NCI-H187 treated with DMSO at 0.1 percent for 48 hours (cell line): ENCODE measurements around the gene DSC1.
"Not testable (repeated sequence)": the region's sequence is repeated elsewhere in the genome, so short reads cannot be mapped to it uniquely, and the experiment has no call there.

Experiments used
- DNase-seq: peaks from one replicate; lab custom pipeline; 2025; lab: John Stamatoyannopoulos, UW

The DSC1 gene

DNA sequence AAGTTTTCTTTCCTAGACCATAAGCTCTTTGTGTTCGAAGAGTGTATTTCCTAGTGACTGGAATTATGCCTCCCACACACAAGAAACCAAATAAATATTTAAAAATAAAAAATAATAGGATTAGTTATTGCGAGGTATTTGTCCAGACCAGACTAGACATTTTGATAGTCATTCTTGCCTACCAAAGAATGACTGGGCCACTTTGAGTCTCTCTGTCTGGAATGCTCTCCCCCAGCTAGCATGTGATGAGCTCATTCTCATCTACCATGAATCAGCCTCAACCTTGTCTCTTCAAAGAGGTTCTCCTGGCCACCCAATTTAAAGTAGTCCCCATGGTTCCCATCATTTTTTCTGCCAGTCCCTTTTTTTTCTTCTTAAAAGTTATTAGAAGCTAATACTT, 13.9 kb upstream of the DSC1 start:
- no peak for DNase-seq

DNA sequence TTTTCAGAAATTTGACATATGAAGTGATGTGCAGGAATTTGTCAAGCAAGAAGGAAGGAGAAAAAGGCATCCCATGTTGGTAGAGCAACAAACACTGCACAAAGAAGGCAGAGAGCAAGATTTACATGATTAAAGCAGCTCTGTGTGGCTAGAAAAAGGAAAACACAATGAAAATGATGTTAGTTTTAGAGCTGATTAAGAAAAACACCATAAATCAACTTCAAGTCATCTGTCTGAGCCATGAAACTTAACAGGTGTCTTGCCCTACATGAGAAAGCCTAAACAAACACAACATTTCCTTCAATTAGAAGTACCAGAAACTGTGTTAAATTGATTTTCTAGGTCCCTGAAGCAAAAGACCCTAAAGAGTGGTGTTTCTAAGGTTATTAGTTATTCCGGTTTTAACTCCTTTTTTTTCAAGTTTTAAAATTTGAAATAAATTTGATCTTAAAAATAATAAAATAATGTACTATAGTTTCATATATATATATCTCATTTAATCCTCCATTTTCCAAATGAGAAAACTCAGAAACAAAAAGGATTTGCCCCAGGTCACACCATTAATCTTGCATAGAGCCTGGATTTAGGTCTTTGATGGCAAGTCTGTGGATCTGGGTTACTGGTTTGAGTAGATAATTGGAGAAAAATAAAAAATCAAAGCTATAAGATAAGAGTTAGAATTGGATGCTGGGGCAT, 8.6 kb upstream of the DSC1 start:
- DNase-seq: no peak

DNA sequence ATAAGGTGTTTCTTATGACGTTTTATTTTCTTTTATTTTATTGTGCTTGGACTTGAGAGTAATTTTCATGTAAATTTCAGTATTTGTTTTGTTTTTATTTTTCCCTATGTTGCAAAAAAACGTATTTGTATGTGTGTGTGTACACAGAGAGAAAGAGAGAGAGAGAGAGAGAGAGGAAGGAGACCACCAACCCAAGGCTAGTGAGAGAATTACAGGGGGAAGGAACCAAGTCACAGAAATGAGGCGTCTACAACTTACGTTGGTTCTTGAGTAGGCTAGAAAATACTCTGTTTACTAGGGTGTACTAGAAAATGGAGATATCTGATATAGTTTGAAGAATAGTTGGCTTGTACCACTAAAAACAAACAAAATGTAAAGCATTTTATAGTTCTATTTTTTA, 7.7 kb upstream of the DSC1 start:
- no peak for DNase-seq

DNA sequence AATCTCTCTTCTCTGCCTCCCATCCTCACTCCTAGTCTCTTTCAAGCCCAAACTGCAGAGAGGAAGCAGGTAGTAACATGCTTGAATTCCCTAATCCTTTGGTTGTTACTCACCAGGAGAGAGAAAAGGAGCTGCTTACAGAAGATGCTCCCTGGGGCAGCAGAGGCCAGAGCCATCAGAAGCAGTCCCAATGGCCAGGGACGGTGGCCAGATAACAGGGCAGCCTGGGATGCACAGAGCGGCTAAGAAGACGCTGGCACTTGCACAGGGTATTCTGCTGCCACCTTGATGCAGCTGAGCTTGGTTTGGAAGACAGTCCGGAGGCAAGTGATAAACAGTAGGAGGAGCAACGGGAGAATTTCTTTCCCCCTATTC, 250 bp downstream of the DSC1 start:
- DNase-seq: no peak

DNA sequence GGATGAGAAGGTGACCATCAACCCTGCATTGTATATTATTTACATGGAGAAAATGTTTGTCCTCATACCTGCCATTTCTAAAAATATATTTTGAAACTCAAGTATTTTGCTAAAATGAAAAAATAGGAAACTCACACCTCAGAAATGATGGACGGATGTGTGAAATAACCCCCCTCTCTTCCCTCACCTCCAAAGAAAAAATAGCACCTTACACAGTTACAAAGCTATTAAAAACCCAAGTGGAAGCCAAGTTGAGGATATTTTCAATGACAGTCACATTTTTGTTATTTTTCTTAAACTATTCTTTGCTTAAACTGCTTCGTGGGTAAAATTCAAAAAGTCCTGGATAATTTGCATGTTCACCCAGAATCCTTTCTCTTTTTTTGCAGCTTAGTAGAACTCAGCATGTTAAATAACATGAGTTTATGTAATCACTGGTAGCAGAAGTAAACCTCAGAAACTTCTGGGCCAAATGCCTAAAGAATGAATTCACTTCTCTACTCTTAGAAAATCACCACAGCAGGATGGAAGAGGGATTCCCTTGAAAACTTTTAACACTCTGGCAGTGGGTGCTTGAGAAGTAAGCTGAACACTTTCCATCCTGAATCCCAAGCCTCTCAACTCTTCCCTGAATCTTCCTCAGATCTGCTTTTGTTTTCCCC, 768 bp downstream of the DSC1 start:
- no peak for DNase-seq

DNA sequence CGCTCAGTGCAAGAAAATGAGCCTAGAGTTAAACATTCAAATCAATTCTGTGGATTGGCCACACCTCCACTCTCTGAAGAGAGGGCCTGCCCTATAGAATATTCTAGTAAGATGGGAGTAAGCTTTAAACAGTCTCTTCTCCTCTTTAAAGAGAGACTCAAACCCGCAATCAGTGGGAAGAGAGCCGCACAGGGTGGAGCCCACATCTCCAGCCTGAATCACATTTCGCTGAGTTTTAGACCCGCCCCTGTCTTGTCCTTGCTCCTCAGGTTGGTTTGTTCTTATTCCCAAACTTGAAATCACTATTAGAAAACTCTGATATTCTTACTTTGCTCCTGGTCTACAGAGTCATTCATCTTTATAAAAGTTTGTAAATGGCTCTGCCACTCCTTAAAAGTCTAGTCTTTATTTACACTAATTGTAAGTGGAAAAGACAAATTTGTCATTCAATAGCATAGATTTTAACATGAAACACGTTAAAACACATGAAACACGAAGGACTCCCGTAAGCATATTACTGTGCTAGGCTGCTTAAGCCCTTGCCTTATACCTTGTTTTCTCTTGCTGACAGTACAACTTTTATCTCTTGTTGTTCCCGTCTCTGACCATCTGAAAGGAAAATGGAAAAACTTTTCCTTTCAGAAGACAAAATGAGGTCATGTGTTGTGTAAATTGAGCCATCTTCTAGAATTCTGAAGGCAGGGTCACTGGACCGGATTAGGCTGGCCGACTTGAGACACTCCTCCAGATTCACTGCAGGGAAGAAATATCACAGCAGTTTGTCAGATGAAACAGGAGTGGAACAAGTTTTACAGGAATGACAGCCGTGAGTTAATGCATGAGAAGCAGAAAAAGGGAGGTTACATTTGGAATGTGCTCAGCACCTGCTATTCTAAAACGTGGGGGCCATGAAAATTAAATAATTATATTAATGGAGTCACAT, 5.6 kb downstream of the DSC1 start:
- no peak for DNase-seq

DNA sequence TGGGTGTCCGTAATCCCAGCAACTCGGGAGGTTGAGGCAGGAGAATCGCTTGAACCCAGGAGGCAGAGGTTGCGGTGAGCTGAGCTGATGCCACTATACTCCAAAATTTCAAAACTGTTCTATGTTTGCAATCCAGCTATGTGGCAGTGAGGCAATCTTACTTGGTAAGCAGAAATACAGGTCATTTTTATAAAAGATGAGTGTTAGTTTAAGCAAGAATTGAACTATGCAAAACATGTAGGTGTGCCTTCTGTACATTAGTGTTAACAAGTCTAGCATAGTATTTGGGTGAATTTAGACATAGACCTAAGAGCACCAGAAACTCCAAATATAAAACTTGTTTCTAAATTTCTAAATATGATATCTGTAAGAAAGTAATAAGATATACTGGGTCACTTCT, 7.2 kb downstream of the DSC1 start:
- no peak for DNase-seq

DNA sequence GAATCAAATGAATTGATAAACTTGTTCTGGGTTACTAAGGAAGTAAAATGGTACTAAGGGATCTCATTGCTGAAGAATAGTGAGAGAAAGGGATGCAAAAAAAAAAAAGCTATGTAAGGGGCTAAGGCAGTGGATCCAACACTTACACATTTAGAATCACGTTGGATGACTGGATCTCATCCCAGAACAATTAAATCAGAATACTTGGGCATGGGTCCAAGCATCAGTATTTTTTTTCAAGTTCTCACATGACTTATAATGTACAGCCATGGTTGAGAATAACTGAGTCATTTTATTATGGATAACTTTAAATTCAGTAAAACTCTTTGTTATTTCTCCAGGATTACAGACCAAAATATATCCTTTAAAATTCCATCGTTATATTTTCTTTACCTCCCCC, 8.5 kb downstream of the DSC1 start:
- no peak for DNase-seq

DNA sequence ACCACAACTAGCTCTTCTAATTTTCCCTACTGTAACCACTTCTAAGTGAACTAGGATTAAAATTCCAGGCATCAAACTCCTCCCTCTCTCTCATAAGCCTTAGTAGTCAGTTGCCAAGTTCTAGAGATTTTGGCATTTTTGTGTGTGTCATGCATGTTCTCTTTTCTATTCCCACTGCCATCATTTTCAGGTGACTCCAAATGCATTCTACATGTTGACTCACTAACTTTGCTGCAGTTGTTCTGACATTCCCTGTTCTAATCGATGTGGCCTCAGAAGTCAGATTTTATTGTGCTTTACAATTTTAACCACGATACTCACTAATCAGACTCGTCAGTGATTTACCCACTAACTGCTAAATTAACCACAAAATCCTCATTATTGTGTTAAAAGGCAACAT, 13.3 kb downstream of the DSC1 start:
- DNase-seq: no peak

DNA sequence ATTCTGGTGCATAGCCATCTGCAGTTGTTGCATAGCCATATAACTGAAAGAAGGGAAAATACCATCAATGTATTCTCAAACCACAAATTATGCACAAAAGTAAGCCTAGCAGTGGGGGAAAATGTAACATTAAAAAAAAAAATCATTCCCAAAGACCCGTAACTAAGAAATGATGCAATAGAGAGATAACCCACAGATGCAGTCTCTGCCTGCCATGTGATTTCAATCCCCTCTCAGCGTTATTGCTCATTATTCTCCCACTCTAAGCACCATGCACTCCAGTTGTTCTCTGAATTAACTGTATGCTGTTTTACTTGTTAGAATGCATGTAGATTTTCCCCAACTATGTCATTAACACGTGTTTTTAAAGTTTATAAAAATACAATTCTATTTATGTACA, 14.1 kb downstream of the DSC1 start:
- no peak for DNase-seq

DNA sequence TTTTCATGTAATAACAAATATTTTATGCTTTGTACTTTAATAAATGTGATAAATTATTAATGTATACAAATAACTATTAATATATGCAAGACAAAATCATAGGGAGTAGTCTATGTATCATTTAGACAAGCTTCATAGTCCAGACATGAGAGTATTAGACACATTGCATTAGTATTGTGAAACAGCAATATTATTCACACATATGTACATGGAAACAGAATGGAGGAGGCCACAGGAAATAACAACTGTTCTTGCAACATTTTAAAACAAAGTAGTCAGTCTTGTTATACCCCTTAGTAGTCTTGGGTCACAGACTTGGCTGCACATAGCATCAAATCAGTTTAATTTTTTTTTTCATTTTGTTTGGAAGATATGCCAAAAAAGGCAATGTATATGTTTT, 15.8 kb downstream of the DSC1 start:
- no peak for DNase-seq

DNA sequence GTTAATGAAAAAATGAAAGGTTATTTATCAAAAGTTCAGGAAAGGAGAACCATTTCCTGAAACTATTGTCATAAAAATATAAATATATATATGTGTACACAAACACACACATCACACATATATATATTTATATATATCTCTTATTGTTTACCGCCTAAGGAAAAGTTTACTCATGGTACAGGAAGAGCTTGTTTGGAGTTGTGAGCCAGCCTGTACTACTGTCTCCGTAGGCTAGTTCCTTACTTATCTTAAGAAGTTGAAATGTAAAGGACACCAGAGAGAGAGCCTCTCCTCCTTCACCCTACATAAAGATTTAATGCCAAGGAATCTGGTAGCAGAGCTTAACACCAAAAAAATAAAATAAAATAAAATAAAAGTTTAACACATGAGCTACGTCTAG, 19.6 kb downstream of the DSC1 start:
- no peak for DNase-seq

DNA sequence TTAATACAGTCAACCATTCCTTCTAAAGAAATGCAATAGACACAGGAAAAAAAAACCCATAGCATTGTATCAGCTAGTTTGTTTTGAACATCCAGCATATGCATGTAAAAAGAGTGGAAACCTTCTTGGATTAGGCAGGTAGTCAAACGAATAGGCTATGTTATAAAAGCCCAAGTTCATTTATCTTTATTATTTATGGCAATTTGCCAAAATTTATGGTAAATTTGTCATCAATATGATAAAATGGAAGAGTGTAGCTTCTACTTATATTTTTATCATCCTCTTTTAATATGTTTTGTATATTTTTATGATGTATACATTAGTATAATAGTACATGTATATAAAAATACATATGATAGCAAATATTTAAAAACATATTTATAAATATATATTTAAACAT, 23.9 kb downstream of the DSC1 start:
- DNase-seq: no peak

DNA sequence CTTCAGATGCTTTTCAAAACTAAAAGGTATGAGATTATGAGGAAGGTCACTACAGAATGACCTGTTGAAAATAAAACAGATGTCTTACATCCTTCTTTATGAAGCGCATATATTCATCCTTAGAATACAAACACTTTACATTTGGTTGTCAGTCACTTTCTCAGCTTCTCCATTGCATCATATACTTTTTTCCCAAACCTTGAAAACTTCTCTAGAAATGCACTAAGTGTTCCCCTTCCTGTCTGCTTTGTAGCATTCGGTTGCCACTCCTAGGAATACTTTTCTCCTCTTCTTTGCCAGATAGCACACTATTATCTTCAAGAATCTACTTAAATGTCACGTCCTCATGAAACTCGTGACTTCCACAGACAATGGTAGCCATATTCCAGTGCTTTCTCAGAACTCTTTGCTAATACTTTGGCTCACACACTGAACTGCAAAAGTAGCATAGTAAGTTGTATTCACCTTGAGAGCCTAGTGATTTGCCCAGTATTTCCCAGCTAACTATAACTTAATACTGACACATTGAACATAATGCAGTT, 27.6 kb downstream of the DSC1 start:
- DNase-seq: no peak

DNA sequence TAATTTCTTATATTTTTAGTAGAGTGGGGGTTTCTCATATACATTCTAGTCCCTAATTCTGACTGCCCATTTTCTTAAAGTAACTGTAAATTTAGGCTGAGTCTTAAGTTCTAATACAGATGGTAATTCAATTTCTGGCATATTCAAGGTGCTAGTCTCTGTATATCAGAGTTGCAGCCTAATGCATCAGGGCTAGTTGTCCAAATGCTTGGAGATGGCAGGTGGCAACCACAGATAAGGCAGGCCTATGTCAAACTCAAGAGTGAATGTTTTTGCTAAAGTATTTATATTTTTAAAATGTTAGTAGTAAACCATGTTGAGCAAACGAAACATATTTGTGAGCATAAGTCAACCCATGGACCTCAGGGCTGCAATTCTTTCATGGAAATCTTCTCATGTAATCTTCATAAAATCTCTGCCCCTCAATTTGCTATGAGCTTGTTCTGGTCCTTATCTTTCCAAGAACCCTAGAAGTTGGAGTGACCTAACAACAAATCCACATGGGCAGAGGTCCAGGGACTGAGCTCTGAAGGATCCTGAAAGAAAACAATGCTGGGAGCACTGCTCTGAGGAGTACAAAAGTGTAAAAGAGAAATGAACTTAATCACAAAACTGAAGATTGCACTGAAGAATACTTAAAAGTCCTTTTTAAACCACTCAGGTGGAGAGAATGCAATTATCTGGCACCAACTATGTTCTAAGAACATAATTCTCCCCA, 33.1 kb downstream of the DSC1 start:
- DNase-seq: no peak

DNA sequence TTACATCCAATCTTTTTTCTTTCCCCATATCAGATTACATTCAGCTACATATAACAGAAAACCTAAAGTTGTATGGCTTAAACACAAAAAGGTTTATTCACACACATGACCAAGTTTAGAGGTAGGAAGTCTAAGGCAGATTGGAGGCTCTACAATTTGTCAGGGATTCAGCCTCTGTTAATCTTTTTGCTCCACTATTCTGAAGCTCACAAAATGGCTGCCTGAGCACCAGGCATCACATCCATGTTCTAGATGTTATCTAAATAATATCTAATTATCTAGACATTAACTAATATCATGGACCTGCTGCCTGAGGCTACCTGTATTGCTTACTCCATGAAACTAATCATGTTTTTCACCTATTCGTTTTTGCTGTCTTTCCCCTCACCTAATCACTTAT, 36.8 kb downstream of the DSC1 start:
- no peak for DNase-seq

DNA sequence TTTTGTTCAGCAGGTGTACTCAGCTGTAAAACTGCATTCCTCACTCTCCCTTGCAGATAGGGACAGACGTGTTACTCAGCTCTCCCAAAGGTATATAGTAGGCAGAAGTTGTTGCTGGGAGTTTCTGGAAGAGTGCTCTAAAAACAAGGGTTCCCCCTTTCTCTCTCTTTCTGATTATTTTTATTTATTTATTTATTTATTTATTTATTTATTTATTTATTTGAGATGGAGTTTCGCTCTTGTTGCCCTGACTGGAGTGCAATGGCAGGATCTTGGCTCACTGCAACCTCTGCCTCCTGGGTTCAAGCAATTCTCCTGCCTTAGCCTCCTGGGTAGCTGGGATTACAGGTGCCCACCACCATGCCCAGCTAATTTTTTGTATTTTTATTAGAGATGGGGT, 39.5 kb downstream of the DSC1 start:
- DNase-seq: not testable (repeated sequence)

DNA sequence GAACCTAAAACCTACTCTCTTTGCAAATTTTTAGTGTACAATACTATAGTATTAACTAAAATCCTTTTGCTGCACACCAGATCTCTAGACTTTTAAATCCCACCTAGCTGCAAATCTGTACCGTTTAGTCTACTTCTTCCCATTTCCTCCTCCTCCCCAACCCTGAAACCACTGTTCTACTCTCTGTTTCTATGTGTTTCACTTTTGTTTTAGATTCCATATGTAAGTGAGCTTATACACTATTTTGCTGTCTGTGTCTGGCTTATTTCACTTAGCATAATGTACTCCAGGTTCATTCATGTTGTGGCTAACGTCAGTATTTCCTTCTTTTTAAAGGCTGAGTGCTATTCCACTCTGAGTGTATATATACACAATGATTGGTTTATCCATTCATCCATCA, 42.1 kb downstream of the DSC1 start:
- DNase-seq: no peak

DNA sequence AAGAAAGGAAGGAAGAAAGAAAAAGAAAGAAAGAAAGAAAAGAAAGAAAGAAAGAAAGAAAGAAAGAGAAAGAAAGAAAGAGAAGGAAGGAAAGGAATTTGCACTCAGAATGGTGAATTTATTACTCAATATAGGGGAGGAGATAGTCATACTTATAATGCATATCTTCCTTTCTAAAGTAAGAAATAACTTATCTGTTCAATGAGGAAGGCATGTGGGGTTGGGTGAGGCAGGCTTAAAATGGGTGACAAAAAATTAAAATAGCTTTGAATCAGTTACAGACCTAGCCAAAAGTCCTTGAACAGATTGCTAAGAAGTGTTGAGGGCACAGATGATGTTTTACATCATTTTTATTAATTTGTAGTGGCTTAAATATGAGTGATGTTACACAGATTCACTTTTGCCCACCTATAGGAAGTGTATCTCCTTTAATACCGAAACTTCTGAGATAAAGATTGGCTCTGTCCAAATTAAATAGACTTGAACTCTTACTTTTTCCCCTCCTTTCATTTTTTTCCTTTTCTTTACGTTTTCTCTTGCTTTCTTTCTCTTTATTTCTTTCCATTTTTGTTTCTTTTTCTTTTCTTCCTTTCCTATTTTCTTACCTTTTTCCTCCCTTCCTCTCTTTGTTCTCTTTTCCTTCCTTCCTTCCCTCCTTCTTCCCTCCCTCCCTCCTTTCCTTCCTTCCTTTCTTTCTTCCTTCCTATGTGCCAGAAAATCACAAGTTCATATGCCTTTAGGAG, 45.6 kb downstream of the DSC1 start:
- no peak for DNase-seq

DNA sequence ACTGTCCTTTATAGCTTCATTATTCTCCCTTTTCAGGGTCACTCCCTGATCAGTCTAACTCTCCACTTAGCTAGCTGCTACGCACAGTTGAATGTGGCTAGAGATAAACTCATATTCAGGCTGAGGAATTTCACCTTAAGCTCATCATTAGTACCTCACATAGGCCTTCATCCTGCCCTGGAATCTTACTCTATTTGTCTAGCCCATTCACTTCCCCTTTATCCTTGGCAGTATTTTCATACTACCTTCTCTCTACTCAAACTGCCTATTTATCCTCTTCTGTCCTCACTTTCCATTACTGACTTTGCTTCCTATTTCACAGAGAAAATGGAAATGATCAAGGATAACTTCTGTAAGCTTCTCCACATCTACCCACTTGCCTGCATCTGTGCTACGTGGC, 49.9 kb downstream of the DSC1 start:
- DNase-seq: no peak

DNA sequence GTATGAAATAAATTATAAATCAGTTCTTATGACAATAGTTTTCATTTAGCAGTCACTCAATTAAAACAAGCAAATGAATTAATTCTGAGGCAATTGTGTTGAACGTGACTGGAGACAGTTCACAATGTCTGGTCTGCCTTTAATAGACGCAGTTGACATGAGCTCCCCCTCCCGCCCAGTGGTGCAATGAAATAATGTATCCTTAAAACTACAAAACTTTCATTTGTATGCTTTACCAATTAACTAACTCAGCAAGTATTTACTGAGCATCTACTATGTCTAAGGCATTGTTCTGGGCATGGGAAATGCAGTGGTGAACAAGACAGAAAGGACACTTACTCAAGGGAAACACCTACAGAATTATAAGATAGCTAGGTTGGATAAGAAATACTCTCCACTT, 56.9 kb downstream of the DSC1 start:
- DNase-seq: no peak
